H1 (cell line): Measurements from ENCODE around the gene PGAP3.

Experiments used
- CHD1 ChIP-seq: IDR thresholded peaks from 2 replicates; pipeline ENCODE4 v1.6.1; 2012; ENCODE audit warnings: low read depth, low read length, improper control_type of control experiment
- FOSL1 ChIP-seq: IDR thresholded peaks from 2 replicates; pipeline ENCODE4 v1.6.1; 2011; ENCODE audit warnings: mild to moderate bottlenecking, low read depth, low read length, moderate library complexity; ENCODE audit not compliant: insufficient read depth
- RAD21 ChIP-seq, 2 experiments: IDR thresholded peaks in 1 of 2; conservative IDR thresholded peaks in 1 of 2; 2 replicates each; pipeline ENCODE4 v1.6.1; 2011; ENCODE audit warnings: low read depth in 2 of 2, low read length in 2 of 2, improper control_type of control experiment in 1 of 2, inconsistent platforms in 1 of 2, mild to moderate bottlenecking in 1 of 2, moderate library complexity in 1 of 2
- SRF ChIP-seq: IDR thresholded peaks from 2 replicates; pipeline ENCODE4 v1.6.1; 2011; ENCODE audit warnings: mild to moderate bottlenecking, low read depth, low read length, moderate library complexity
- TF ChIP-seq, protein P1 (sequence below), 3 experiments: IDR thresholded peaks; 1 replicate in 2 of 3; 2 replicates in 1 of 3; pipeline versions ENCODE4 v1.5.1 to v1.6.1; 2011; ENCODE audit warnings: low read length in 3 of 3, mild to moderate bottlenecking in 3 of 3, inconsistent platforms in 2 of 3, low read depth in 1 of 3, moderate library complexity in 1 of 3; ENCODE audit not compliant: insufficient read depth in 1 of 3; ENCODE audit errors: control extremely low read depth in 1 of 3
- TF ChIP-seq, protein P2 (sequence below): IDR thresholded peaks from 2 replicates; pipeline ENCODE4 v1.6.1; 2011; ENCODE audit warnings: low read length, improper control_type of control experiment

DNA sequence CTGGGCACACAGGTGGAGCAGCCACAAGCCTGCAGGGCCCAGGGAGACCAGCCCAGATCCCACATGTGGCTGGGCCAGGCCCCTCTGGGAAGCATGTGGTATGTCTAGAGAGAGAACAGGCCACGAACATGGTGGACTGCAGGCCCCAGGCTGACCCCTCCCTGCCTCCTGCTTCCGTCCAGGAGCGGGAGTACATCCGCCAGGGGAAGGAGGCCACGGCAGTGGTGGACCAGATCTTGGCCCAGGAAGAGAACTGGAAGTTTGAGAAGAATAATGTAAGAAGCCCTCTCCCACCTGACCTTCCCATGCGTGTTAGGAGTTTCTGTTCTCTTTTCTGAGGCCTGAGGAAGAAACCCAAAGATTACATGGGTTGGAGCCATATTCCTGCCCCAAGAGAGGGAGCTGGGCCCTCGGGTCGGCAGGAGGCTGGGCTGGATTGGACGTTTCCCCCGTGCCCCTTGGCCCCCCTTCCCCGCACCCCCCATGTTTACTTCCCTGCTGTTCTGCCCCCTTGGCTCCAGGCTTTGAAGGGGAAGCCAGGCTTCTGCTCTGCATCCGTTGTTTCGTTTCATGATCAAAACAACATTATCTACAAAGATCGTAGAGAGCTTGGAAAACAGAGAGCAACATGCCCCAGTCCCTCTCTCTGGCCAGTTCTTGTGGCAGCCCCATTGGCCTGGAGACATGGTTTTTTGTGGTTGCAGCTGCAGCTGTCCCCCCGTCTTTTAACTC lies 28.4 kb downstream of the PGAP3 start:
- TF ChIP-seq, protein P1, sequence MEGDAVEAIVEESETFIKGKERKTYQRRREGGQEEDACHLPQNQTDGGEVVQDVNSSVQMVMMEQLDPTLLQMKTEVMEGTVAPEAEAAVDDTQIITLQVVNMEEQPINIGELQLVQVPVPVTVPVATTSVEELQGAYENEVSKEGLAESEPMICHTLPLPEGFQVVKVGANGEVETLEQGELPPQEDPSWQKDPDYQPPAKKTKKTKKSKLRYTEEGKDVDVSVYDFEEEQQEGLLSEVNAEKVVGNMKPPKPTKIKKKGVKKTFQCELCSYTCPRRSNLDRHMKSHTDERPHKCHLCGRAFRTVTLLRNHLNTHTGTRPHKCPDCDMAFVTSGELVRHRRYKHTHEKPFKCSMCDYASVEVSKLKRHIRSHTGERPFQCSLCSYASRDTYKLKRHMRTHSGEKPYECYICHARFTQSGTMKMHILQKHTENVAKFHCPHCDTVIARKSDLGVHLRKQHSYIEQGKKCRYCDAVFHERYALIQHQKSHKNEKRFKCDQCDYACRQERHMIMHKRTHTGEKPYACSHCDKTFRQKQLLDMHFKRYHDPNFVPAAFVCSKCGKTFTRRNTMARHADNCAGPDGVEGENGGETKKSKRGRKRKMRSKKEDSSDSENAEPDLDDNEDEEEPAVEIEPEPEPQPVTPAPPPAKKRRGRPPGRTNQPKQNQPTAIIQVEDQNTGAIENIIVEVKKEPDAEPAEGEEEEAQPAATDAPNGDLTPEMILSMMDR (IDR thresholded peaks at IDR 0.05; ENCODE audit: control extremely low read depth in 1 of 3, insufficient read depth in 1 of 3, low read depth in 1 of 3, low read length in 3 of 3), result no peak
- TF ChIP-seq RAD21 (IDR thresholded peaks at IDR 0.05 in 1 of 2, conservative IDR thresholded peaks at IDR 0.05 in 1 of 2; ENCODE audit: low read depth in 2 of 2, low read length in 2 of 2) (no peak), SRF (no peak), FOSL1 (no peak), CHD1 (no peak)
- TF ChIP-seq, protein P2, sequence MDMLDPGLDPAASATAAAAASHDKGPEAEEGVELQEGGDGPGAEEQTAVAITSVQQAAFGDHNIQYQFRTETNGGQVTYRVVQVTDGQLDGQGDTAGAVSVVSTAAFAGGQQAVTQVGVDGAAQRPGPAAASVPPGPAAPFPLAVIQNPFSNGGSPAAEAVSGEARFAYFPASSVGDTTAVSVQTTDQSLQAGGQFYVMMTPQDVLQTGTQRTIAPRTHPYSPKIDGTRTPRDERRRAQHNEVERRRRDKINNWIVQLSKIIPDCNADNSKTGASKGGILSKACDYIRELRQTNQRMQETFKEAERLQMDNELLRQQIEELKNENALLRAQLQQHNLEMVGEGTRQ, result no peak
